HG03097 (cell line): ENCODE results near the gene AP1G2.

Experiments
- ATAC-seq: cut with Tn5 transposase; IDR thresholded peaks from one replicate; pipeline ENCODE4 v1.9.1; 2021; ENCODE audit not compliant: unreplicated experiment, low FRiP score

The AP1G2 gene

DNA sequence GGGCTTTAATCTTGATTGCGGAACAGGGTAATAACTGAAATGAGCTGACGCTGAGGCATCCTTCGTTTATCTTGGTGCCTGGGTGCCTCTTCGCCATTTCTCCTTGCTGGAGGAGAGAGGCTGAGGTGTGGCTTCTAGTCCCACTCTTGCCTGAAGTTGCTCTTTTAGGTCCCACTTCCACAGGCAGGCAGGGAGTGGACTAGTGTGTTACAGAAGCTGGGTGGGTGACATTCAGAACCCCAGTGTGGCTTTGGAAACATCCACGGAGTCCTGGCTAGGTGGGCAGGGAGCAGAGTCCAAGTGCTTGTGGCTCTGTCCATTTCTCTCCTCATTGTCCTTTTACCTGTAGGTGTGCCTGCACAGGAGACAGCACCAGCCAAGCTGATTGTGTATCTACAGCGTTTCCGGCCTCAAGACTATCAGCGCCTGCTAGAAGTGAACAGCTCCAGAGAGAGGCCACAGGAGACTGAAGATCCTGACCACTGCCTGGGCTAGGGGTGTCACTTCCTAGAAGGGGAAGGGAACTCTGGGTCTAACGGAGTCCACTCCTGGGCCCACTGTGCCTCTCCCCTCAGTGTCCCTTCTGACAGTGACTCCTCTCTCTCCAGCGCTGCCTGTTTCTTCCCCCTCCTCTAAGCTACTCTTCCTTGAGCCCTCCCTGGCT, 9.1 kb downstream of the AP1G2 start:
- no peak for ATAC-seq

DNA sequence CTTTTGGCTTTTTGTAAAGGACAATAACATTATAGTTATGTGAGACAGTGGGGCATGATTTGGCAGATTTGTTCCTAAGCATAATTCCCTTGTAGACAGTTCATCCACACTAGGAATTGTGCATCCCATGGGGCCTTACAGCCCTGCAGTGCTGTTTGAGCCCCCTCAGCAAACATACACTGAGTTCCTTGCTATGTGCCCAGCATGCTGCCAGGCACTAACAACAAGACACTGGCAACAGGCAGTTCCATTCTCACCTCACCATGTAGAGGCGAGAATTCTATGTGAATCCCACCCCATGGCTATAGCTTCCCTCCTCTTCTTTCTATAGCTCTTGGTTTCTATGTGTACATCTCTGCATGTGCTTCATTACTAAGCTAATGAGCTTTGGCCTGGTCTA, 9.6 kb downstream of the AP1G2 start:
- ATAC-seq = no peak

GRCh38 chr14:23557521-23557920, 10.1 kb downstream of the AP1G2 start:
- ATAC-seq = no peak

DNA sequence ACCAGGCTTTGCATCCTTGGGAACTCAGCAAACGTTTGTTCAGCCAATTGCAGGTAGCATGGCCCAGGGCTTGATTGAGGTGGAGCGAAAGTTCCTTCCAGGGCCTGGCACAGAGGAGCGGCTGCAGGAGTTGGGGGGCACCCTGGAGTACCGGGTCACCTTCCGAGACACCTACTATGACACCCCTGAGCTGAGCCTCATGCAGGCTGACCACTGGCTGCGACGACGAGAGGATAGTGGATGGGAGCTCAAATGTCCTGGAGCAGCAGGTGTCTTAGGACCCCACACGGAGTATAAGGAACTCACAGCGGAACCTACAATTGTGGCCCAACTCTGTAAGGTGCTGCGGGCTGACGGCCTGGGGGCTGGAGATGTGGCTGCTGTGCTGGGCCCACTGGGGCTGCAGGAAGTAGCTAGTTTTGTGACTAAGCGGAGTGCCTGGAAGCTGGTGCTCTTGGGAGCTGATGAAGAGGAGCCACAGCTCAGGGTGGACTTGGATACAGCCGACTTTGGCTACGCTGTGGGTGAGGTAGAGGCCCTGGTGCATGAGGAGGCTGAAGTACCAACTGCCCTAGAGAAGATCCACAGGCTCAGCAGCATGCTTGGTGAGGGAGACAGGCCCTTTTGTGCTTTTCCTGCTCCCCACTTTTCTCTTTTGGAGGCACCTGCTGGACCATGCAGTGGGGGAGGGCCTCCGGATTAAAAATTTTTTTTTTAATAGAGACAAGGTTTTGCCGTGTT, 10.7 kb downstream of the AP1G2 start:
- ATAC-seq = no peak

DNA sequence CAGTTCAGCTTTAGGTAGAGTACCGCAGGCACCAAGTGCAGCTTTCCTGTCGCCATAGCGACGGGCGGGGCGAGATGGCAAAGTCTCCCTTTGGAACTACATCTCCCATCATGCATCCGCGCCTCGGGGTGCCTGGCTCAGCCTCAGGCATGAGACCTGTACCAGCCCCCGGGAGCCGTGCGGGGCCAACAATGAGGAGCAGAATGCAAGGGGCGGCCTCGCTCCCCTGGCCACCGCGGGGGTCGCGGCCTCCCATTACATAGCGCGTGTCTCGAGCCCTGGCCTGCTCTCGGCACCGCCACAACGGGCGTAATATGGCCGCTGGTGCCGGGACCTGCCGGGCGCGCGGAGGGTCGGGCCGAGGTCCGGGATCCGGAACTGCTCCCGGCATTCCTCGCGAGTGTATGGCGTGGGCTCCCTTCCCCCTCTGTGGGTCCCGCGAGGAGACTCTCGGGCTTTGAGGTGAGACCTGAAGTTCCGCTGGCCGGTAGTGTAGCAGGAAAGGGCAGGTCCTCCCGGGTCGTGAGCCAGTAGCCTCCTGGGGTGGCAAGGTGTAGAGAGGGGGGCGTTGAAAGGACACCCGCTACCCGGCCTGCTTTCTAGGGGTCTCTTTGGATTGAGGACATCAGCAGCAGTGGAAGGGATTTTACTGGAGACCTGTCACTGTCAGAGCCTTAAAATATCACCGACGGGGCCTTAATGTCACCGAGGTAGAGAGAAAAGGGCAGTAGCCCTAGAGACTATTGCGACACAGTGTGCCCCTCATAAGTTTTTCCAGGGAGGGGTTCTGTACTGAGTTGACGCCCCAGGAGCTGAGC, 11.5 kb downstream of the AP1G2 start, which contains the start of gene THTPA:
Gene THTPA, plus strand, starts transcription at position 390 of the 818 bp plus-strand sequence. CDS start 487 bp downstream, outside the sequence.
- peak; percentile 87 for ATAC-seq

- no peak for ATAC-seq
Observed at GRCh38 chr14:23555533-23555881, 12.1 kb downstream of the AP1G2 start.

GRCh38 chr14:23551266-23552028, 16.1 kb downstream of the AP1G2 start, which contains the start of gene ZFHX2:
TSS of gene ZFHX2 (minus strand) at chr14:23551765. CDS start at chr14:23535325, 16,440 bp downstream.
- ATAC-seq = no peak

GRCh38 chr14:23550812-23551265, 16.8 kb downstream of the AP1G2 start:
- ATAC-seq = no peak

DNA sequence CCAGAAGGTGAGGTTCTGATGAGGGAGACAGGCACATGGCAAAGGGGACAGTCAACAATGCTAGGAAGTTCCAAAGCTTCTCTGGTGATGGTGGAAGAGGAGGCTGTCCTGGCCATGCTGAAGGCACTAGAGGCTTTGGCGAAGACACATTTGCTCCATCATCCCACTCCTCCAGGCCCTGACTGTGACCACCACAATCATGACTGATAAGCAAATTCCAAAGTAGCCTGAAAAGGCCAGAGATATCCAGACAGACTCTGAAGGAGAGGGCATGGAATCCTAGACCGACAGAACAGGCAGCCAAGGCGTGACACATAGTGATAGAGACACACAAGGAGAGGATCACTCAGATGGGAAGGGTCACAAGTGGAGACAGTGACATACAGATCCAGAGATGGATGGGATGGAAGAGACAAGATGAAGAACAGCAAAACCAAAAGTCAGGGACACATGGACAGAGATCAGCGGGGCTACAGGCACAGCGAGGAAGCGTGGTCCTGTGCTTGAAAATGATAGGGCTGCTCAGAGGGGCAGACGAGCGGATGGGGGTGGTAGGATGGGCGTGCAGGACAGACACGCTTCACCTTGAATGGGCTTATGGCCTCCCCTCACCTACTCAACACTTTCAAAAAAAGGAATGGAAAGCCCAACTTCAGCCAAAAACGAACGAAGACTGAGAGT, 17.3 kb downstream of the AP1G2 start:
- no peak for ATAC-seq

DNA sequence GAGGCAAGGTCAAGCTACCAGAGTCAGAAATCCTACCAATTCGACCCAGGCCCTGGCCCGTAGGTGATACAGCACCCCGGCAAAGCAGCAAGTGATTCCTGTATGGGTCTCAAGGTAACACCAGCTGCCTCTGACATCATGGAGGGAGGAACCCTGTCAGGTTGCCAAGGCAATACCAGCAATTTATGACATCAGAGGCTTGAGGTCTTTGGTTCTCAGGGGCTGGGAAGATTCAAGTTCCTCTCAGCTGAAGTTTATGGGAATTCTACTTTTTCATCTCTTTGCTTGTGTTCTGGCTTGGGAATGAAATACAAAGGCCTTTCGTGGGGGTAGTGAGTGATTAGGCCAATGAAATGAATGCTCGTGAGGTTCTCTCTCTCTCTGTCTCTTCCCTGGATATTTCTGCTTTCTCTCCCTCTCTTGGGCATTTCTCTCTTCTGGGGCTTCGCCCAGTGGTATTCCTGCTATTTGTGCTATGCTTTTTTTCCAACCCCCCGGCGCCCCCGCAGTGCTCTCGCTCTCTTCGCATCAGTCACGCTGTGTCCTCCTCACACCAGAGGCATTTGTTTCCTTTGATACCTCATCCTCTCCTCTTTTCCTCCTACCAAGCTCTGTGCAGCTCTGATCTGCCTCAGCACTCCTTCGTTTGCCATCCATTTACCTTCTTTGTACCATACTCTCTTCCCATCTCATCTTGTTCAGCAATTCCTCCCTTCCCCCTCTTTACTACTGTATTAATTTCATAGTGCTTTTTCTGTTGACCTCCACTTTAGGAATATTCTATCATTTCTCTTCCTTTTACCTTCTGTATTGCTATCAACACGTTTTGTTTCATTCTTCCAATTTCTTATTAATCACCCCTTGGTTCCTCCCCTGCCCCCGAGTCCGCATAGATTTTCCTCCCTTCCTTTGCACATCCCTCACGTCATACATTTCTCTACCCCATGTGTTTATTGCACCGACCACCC, 19.0 kb downstream of the AP1G2 start:
- no peak for ATAC-seq

GRCh38 chr14:23547924-23548323, 19.7 kb downstream of the AP1G2 start:
- ATAC-seq = no peak

DNA sequence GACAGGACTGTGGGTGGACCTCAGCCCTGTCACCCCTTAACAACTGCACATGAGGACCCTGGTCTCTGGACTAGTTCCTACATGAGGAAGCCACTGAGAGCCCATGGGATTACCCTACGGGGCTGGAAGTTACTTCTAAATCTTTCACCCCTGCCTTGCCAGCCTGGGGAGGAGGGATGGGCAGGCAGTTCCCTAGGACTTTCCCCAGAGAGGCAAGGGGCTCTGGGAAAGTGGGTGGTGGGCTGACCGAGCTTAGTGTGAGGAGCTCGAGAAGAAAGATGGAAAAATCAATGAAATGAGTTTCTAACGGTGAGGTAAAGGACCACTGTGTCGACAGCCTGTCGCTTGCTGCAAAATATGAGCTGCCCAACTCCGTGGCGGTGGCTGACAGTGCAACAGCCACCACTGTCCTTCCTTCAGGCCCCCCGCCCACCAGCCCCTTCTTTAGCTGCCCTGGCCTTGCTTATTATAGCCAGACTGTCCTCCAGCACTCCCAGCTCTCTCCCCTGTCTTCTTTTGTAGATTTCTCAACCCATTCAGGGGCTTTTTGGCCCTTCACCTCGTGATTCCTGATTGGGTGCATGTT, 21.0 kb downstream of the AP1G2 start:
- ATAC-seq = no peak

GRCh38 chr14:23545740-23546365, 21.7 kb downstream of the AP1G2 start:
- ATAC-seq = no peak

DNA sequence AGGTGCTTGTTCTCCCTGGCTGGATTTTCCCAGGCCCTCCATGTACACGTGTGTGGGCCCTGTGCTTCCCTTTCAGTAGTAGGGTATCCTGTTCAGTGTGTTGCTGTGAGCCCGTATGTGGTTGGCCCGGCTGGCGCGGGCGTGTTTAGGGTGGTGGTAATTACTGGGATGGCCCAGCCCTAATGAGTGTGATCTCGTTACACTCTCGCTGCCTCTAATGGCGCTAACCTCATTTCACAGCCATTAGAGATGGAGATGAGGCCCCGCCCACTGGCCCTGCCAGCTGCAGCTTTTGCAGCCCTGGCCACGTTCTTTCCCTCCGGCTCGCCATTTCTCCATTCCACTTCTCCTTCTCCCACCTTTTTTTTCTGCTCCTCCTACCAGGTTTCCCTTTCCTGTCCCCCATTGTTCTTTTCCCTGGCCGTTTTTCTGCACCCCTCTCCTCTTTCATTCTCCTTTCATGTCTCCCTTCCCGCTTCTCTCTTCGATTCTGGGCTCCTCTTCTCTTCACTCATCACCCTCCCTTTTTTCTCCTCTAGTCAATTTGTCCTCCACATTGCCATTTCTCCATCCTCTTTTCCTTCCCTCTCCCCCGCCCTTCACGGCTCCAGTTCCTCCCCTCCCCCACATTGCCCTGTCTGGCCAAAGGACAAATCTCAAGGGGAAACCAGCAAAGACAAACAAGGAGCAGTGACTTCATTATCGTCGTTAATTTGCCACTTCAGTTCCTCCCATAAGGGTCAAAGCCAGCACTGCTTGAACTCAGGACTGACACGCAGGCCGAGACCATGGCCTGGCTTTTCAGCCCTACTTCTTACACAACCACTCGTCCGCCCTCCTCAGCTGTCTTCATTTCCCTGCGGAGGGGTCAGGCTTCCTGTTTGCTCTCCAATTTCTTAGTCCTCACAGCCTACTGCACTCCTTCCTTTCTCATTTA, 22.8 kb downstream of the AP1G2 start:
- ATAC-seq = no peak

DNA sequence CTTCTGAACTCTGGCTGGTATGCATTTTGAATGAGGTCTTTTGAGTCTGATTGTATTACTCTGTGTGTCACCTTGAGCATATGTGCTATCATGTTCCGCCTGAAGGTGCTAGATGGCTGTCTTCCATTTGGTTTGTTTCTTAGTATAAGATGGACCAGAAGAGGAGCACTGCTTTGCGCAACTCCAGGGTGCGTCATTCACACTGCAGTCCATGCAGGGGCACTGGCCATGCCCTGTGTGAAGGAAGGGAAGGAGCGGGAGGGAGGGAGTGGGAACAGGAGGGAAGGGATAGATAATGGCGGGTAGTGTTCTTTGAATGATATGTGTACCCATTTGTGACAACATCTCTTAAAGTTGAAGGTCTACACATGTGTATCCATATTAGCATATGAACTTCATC, 24.2 kb downstream of the AP1G2 start:
- no peak for ATAC-seq

- ATAC-seq = no peak
Observed at GRCh38 chr14:23542261-23542660, 25.3 kb downstream of the AP1G2 start.

DNA sequence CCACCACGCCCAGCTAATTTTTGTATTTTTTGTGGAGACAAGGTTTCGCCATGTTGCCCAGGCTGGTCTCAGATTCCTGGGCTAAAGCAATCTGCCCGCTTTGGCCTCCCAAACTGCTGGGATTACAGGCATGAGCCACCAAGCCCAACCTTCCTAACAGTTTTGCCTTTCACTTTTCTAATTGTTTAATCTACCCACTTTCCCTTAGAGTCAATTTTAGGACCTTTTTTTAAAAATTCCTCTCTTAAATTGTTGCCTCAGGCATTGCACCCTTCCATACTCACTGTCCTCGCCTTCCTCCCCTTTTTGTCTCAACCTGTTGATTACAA, 27.5 kb downstream of the AP1G2 start:
- no peak for ATAC-seq
